OCI-LY3 (cell line): ENCODE results near the gene KCTD5.

ENCODE experiments used
- EZH2phosphoT487 ChIP-seq: fragments of 200-600 bp; shearing (Covaris generic); IDR thresholded peaks from 2 replicates; pipeline ENCODE4 v1.6.1; 2018; ENCODE audit warnings: antibody characterized with exemption, mixed run types, low read depth
- TF ChIP-seq, protein P1 (sequence below): fragments of 200-600, 300-600 bp; sonication (generic); IDR thresholded peaks from 2 replicates; pipeline ENCODE4 v1.5.1; 2014; ENCODE audit warnings: antibody characterized with exemption, low read length, low read depth

DNA sequence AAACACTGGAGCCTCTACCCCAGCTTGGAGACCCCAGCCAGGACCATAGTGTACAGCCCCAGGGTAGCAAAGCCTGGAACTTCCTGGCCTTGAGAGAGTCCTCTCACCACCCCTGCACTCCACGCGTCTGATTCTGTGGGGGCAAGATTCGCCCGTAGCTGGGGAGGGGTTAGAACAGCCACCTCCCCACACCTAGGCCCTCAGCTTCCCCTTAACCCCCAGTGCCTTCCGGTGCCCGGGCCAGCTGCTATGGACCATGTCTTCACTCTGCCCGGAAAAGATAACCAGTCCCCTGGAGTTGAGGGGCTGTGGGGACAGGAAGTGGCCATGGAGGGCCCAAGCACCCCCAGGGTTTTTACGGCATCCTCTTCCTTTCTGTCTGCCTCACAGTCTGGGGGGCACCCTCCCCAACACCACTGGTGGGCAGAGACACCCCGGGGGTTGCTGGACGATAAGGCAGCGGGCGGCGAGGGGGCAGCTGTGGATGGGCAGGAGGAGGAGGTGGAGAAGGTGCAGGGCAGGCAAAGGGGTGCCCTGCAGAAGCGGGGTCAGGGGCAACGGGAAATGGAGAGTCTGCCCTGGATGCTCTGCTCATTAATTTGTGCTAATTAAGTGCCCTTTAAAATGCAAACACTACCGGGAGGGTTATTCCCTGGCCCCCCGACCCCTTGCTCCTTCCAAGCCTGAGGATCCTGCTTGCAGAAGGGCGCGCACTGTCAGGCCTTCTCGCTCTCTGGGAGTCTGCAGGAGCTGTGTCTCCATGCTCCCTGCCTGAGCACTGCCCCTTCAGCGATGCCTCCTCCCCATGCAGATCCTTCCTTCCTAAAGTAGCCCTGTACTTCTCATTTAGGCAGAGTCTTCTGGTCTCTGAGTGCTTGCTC is 35.3 kb downstream of the KCTD5 start:
- TF ChIP-seq, protein P1, sequence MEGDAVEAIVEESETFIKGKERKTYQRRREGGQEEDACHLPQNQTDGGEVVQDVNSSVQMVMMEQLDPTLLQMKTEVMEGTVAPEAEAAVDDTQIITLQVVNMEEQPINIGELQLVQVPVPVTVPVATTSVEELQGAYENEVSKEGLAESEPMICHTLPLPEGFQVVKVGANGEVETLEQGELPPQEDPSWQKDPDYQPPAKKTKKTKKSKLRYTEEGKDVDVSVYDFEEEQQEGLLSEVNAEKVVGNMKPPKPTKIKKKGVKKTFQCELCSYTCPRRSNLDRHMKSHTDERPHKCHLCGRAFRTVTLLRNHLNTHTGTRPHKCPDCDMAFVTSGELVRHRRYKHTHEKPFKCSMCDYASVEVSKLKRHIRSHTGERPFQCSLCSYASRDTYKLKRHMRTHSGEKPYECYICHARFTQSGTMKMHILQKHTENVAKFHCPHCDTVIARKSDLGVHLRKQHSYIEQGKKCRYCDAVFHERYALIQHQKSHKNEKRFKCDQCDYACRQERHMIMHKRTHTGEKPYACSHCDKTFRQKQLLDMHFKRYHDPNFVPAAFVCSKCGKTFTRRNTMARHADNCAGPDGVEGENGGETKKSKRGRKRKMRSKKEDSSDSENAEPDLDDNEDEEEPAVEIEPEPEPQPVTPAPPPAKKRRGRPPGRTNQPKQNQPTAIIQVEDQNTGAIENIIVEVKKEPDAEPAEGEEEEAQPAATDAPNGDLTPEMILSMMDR = no peak
- TF ChIP-seq EZH2phosphoT487 = no peak
